ENCODE measurements around the gene SOX13. TPM values are rescaled to one million over a fixed set of nuclear protein-coding genes. Genes with fewer than 3 reads are reported as not detected.

SOX13 gene
- total and polyA plus RNA-seq, 9 of the 15 experiments (the other 6 are each of a cell fraction or from before 2014, with no cell fraction given): 0.03 to 0.35 (median 0.06) TPM; not detected in 5

DNA sequence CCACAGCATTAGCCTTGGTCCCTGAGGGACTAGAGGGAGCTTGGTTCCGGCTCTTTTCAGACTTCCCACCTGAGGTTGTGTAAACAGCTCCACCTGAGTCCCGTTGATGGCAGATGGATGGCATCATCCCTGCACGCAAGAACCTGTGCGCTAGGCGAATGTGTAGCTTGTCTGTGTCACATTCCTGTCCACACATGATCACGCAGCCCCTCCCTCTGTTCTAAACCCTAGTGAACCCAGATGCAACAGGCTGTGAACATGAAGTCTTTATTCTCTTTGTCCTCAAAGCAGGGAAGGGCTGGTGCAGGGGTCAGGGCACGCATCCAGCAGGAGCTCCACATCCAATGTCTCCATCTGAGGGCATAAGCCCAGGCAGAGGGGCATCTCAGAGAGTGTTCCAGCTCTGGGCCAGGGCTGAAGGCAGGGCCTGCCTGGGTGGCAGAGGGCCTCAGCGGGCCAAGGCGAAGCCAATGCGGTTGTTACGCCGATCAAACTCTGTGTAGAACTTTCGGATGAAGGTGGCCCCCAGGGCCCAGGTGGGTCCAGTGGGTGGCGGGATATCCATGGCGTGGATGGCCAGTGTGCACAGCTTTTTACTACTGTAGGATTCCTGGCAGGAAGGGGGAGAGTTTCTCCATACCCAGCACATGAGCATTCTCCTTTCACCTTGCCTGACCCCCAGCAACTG is 81.8 kb downstream of the SOX13 start (continued):
- TF ChIP-seq, protein P1, sequence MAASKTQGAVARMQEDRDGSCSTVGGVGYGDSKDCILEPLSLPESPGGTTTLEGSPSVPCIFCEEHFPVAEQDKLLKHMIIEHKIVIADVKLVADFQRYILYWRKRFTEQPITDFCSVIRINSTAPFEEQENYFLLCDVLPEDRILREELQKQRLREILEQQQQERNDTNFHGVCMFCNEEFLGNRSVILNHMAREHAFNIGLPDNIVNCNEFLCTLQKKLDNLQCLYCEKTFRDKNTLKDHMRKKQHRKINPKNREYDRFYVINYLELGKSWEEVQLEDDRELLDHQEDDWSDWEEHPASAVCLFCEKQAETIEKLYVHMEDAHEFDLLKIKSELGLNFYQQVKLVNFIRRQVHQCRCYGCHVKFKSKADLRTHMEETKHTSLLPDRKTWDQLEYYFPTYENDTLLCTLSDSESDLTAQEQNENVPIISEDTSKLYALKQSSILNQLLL (CRISPR knock-in tag; IDR thresholded peaks at IDR 0.05; ENCODE audit: borderline replicate concordance): no peak
- TF ChIP-seq SRSF1 (IDR thresholded peaks at IDR 0.05; ENCODE audit: low read depth, low read length) (no peak), NFIC (IDR thresholded peaks at IDR 0.05) (no peak), FOXM1 (IDR thresholded peaks at IDR 0.05; ENCODE audit: low read depth) (no peak), FOXM1 (CRISPR knock-in tag; IDR thresholded peaks at IDR 0.05; ENCODE audit: low read depth) (no peak)

DNA sequence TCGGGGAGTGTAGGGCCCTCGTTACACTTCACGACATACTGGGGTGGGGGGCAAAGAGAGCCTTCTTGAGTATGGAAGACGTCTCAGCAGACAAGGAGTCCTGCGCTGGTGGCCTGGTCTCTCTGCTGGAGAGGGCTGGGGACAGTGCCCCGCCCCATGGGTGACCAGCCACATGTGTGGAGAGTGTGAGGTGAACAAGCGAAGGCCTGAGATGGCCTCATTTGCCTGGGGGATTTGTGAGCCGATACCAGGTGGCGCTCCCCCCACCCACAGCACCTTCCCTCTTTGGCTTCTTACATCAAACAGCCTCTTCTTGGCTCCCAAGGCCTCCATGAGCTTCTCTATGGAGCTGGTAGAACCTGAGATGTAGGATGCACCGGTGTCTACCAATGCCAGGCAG is 83.0 kb downstream of the SOX13 start:
- H3K9ac ChIP-seq (ENCODE audit: insufficient read depth in 1 of 2, low read depth in 2 of 2, low read length in 2 of 2): no peak overlapping the region
- peaks cover 0 to 18% of the 10 kb centered on the region in 2 experiments; a peak in 2 of 5 replicates for H3K4me1 ChIP-seq (replicated peaks in 1 of 2; ENCODE audit: control insufficient read depth in 2 of 2, insufficient read depth in 2 of 2, low read length in 2 of 2)
- intact Hi-C loops (cut with micrococcal nuclease) (no loop called here), in situ Hi-C loops (cut with MboI) (loop anchor here (5.0 kb wide), 1 partner anchor 206 kb away; no protein-coding TSS in a partner anchor)
- H3K4me2 ChIP-seq (ENCODE audit: insufficient read depth, low read length): no peak overlapping the region
- no peak for TF ChIP-seq MYC (IDR thresholded peaks at IDR 0.05; ENCODE audit: low read depth, low read length)
- TF ChIP-seq MYC (CRISPR knock-in tag; IDR thresholded peaks at IDR 0.05; ENCODE audit: borderline replicate concordance, low read depth): no peak
- TF ChIP-seq TBL1XR1 (IDR thresholded peaks at IDR 0.05; ENCODE audit: low read length in 2 of 2): no peak
- no peak for TF ChIP-seq ZNF133 (CRISPR knock-in tag; IDR thresholded peaks at IDR 0.05)
- no peak for TF ChIP-seq ZNF282 (CRISPR knock-in tag; IDR thresholded peaks at IDR 0.05)
- TF ChIP-seq ZNF354B (CRISPR knock-in tag; IDR thresholded peaks at IDR 0.05): no peak
- TF ChIP-seq MAFF (IDR thresholded peaks at IDR 0.05; ENCODE audit: low read length): no peak
- no peak for TF ChIP-seq GATAD2A (IDR thresholded peaks at IDR 0.05)
- no peak for TF ChIP-seq ELF2 (CRISPR knock-in tag; IDR thresholded peaks at IDR 0.05)
- TF ChIP-seq CHD4 (IDR thresholded peaks at IDR 0.05; ENCODE audit: insufficient read depth, insufficient replicate concordance, low read depth, low read length, poor library complexity, severe bottlenecking): no peak
- no peak for TF ChIP-seq JUND (IDR thresholded peaks at IDR 0.05; ENCODE audit: borderline replicate concordance, low read depth, low read length)
- no peak for TF ChIP-seq JUND (tag; IDR thresholded peaks at IDR 0.05; ENCODE audit: borderline replicate concordance, low read depth, low read length)
- no peak for TF ChIP-seq ZFP1 (CRISPR knock-in tag; IDR thresholded peaks at IDR 0.05)
- no peak for TF ChIP-seq CCAR2 (IDR thresholded peaks at IDR 0.05; ENCODE audit: low read depth, low read length)
- TF ChIP-seq LARP7 (IDR thresholded peaks at IDR 0.05): no peak
- TF ChIP-seq CEBPB (tag; IDR thresholded peaks at IDR 0.05): no peak
- TF ChIP-seq ETV1 (tag; conservative IDR thresholded peaks at IDR 0.05; ENCODE audit: low read depth): no peak
- H4K20me1 ChIP-seq (replicated peaks; ENCODE audit: control insufficient read depth, insufficient read depth, low read length): peaks cover 7% of the 10 kb centered on the region
- DNase-seq (ENCODE audit: extremely low read depth in 1 of 4, low spot score in 3 of 4) (no peak), ATAC-seq (no peak), FAIRE-seq (no peak)
- BruUV-seq (replicated peaks): no TSS peak
- CTCF ChIA-PET (ENCODE audit: low intra/inter-chr PET ratio): no interaction called here
- H3K9me1 ChIP-seq (ENCODE audit: control insufficient read depth, insufficient read depth, low read length): peaks cover 3% of the 10 kb centered on the region
- no peaks in the 10 kb centered on the region for H3K9me3 ChIP-seq (replicated peaks; ENCODE audit: control insufficient read depth, insufficient read depth, low read depth, low read length)
- no peak overlapping the region for H3K4me3 ChIP-seq
- H3K27me3 ChIP-seq (ENCODE audit: control insufficient read depth in 2 of 2, insufficient read depth in 2 of 2, low read length in 2 of 2): peaks cover 8 to 65% of the 10 kb centered on the region in 2 experiments; a peak in 4 of 5 replicates
- POLR2A ChIA-PET: no interaction called here
- H3K36me3 ChIP-seq (ENCODE audit: control insufficient read depth, insufficient read depth, low read length): no peaks in the 10 kb centered on the region
- no peak overlapping the region for H3K27ac ChIP-seq (ENCODE audit: extremely low read depth, low read depth, low read length)
- no peak overlapping the region for H2AFZ ChIP-seq (ENCODE audit: low read depth, low read length)
- WGBS (ENCODE audit: insufficient coverage, low coverage, missing lambda C conversion rate): under 1% methylated on average over 10 of the region's 10 CpGs
- no peaks in the 10 kb centered on the region for H3K79me2 ChIP-seq (ENCODE audit: control insufficient read depth, insufficient read depth, low read length)
